NAMALWA (cell line): ENCODE measurements around the gene SMIM45.

Experiments
- DNase-seq: peaks from one replicate; pipeline ENCODE4 v3.0.0-alpha.2; 2015; ENCODE audit warnings: low spot score

SMIM45 gene

DNA sequence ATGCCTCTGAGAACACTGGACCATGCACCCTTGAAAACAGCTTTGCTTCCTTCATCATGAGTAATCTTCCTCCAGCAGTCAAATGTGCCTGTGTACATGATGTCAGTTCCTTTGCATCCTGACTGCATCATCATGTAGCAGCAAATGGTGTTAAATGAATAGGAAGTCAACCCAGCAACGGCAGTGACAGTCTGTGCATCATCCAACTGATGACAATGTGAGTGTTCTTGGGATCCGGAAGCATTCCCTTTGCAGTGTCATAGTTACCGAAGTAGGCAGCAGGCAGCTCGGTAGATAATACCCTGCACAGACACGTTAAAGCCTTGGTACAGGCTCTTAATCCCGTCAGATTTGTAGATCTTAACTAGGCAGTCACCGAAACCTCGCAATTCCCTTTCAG, 49.2 kb downstream of the SMIM45 start:
- DNase-seq: no peak

- no peak for DNase-seq
These were observed 49.8 kb downstream of the SMIM45 start for GRCh38 chr22:42001706-42002105.

DNA sequence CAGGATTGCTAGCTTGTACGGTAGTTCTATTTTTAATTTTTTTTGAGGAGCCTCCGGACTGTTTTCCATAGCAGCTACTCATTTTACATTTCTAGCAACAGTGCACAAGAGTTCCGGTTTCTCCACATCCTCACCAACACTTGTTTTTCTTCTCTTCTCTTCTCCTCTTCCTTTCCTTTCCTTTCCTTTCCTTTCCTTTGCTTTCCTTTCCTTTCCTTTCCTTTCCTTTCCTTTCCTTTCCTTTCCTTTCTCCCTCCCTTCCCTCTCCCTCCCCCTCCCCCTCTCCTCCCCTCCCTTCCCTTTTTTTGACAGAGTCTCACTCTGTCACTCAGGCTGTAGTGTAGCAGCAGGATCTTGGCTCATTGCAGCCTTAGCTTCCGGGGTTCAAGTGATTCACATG, 56.0 kb downstream of the SMIM45 start:
- DNase-seq: no peak
